Endothelial cell (in vitro differentiated cells): ENCODE data around the gene HDAC9. TPM values are rescaled to one million over a fixed set of nuclear protein-coding genes. Genes with fewer than 3 reads are reported as not detected.

Experiments
- DNase-seq: peaks from one replicate; pipeline ENCODE4 v3.0.0; 2021; ENCODE audit warnings: low spot score
- H3K27ac Mint-ChIP-seq: one replicate; pipeline ENCODE4 v1.8.0; 2021; ENCODE audit warnings: mixed read lengths, inconsistent platforms; ENCODE audit not compliant: unreplicated experiment
- H3K27me3 Mint-ChIP-seq: one replicate; pipeline ENCODE4 v1.8.0; 2021; ENCODE audit warnings: mild to moderate bottlenecking, moderate library complexity, mixed read lengths, inconsistent platforms; ENCODE audit not compliant: unreplicated experiment
- H3K36me3 Mint-ChIP-seq: one replicate; pipeline ENCODE4 v1.8.0; 2021; ENCODE audit warnings: mild to moderate bottlenecking, low read depth, mixed read lengths, inconsistent platforms; ENCODE audit not compliant: unreplicated experiment
- H3K4me1 Mint-ChIP-seq: one replicate; pipeline ENCODE4 v1.8.0; 2021; ENCODE audit warnings: mild to moderate bottlenecking, mixed read lengths, inconsistent platforms; ENCODE audit not compliant: unreplicated experiment
- H3K4me3 Mint-ChIP-seq: one replicate; pipeline ENCODE4 v1.8.0; 2021; ENCODE audit warnings: mild to moderate bottlenecking, mixed read lengths, inconsistent platforms; ENCODE audit not compliant: unreplicated experiment
- H3K9me3 Mint-ChIP-seq: one replicate; pipeline ENCODE4 v1.8.0; 2021; ENCODE audit warnings: mixed read lengths, inconsistent platforms; ENCODE audit not compliant: unreplicated experiment
- total RNA-seq: library from RNA; stranded (reverse); fragmentation: NEBNext Ultra II Directional; extraction: Animal tissue kit (Norgen Biotek cat#: 25700); gene quantifications from one replicate; pipeline ENCODE4 v1.2.1, GENCODE V29; 2021; ENCODE audit not compliant: unreplicated experiment
- TF ChIP-seq, protein P1 (sequence below): fragments of 200-600 bp; sonication (generic); IDR thresholded peaks from one replicate; pipeline ENCODE4 v1.5.0; 2021; ENCODE audit warnings: antibody characterized with exemption; ENCODE audit not compliant: unreplicated experiment

HDAC9 gene
- total RNA-seq, 1 donor from 2014 or later: 1.2 TPM

DNA sequence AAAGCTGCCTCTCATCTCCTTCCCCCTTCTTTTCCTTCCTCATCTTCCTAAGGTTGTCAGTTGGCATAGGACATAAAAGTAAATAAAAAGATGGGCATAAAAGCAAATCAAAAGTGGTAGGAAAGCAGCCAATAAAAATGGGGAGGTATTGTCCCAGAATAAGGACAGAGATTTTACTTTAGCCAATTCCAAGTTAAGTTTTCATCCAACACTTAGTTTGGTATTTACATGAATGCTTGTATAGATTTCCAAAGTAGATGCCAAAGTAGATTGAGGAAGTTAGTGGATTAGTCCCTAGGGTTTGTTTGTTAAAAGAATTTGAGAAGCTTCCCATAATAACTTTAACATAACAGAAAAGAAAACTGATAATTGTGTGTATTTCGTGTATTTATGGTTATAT, 33.7 kb downstream of the HDAC9 start:
- Mint-ChIP-seq H3K9me3 (no peaks in the 10 kb centered on the region), H3K4me3 (no peak overlapping the region), H3K36me3 (no peaks in the 10 kb centered on the region), H3K4me1 (no peaks in the 10 kb centered on the region), H3K27ac (no peak overlapping the region), H3K27me3 (peaks cover 1% of the 10 kb centered on the region)
- TF ChIP-seq, protein P1, sequence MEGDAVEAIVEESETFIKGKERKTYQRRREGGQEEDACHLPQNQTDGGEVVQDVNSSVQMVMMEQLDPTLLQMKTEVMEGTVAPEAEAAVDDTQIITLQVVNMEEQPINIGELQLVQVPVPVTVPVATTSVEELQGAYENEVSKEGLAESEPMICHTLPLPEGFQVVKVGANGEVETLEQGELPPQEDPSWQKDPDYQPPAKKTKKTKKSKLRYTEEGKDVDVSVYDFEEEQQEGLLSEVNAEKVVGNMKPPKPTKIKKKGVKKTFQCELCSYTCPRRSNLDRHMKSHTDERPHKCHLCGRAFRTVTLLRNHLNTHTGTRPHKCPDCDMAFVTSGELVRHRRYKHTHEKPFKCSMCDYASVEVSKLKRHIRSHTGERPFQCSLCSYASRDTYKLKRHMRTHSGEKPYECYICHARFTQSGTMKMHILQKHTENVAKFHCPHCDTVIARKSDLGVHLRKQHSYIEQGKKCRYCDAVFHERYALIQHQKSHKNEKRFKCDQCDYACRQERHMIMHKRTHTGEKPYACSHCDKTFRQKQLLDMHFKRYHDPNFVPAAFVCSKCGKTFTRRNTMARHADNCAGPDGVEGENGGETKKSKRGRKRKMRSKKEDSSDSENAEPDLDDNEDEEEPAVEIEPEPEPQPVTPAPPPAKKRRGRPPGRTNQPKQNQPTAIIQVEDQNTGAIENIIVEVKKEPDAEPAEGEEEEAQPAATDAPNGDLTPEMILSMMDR: no peak
- DNase-seq: no peak

- Mint-ChIP-seq H3K4me3 (no peak overlapping the region), H3K27ac (no peak overlapping the region), H3K4me1 (no peaks in the 10 kb centered on the region), H3K27me3 (peaks cover 1% of the 10 kb centered on the region), H3K36me3 (no peaks in the 10 kb centered on the region), H3K9me3 (no peaks in the 10 kb centered on the region)
- TF ChIP-seq, protein P1: no peak
- no peak for DNase-seq
These were observed 35.0 kb downstream of the HDAC9 start for GRCh38 chr7:18530224-18531179.

DNA sequence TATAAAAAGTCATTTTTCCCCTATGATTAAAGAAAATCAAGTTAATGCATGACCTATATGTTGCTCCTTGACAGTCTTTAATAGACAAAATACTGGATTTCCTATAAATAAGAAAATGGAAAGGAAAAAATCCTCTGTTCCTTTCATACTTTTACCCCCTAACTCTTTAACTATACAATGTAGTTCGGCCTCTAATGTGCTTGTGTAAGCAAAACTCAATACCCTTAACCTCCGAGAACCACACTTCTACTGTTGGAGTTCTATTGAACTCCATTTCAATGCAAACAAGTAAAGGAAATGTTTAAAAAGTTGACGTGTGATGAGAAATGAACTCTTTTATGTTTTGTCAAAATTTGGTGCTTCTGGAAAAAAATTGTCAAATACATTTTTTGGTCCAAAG, 36.0 kb downstream of the HDAC9 start:
- Mint-ChIP-seq H3K27me3 (peaks cover 1% of the 10 kb centered on the region), H3K9me3 (no peaks in the 10 kb centered on the region), H3K4me1 (peaks cover 3% of the 10 kb centered on the region), H3K27ac (no peak overlapping the region), H3K36me3 (no peaks in the 10 kb centered on the region), H3K4me3 (no peak overlapping the region)
- TF ChIP-seq, protein P1: no peak
- no peak for DNase-seq

GRCh38 chr7:18532813-18533212, 37.3 kb downstream of the HDAC9 start:
- TF ChIP-seq, protein P1: no peak
- H3K27ac Mint-ChIP-seq: no peak overlapping the region
- H3K9me3 Mint-ChIP-seq: no peaks in the 10 kb centered on the region

GRCh38 chr7:18534481-18534880, 38.9 kb downstream of the HDAC9 start:
- Mint-ChIP-seq H3K27ac (no peak overlapping the region), H3K36me3 (no peaks in the 10 kb centered on the region)

More at GRCh38 chr7:18532813-18533212, 37.3 kb downstream of the HDAC9 start:
- Mint-ChIP-seq H3K27me3 (peaks cover 1% of the 10 kb centered on the region), H3K4me3 (no peak overlapping the region), H3K36me3 (no peaks in the 10 kb centered on the region), H3K4me1 (peaks cover 3% of the 10 kb centered on the region)
- DNase-seq: no peak

More at GRCh38 chr7:18534481-18534880, 38.9 kb downstream of the HDAC9 start:
- H3K9me3 Mint-ChIP-seq: no peaks in the 10 kb centered on the region
- H3K4me1 Mint-ChIP-seq: peaks cover 3% of the 10 kb centered on the region
- no peak overlapping the region for H3K4me3 Mint-ChIP-seq
- no peak for DNase-seq
- H3K27me3 Mint-ChIP-seq: no peaks in the 10 kb centered on the region
- TF ChIP-seq, protein P1: no peak
